HG03432 (cell line): Measurements from ENCODE around the gene RPL19.
"Not testable (repeated sequence)": the region's sequence is repeated elsewhere in the genome, so short reads cannot be mapped to it uniquely, and the experiment has no call there.

Experiments used
- ATAC-seq: cut with Tn5 transposase; IDR thresholded peaks from one replicate; pipeline ENCODE4 v1.9.1; 2021; ENCODE audit warnings: mild to moderate bottlenecking, moderate library complexity; ENCODE audit not compliant: unreplicated experiment

The RPL19 gene

GRCh38 chr17:39200070-39200879 lies at the start of gene RPL19:
Gene RPL19 (plus strand): TSS chr17:39200283. CDS start chr17:39200345, 62 bp downstream.
- peak; percentile 65 for ATAC-seq

- no peak for ATAC-seq
Measured at GRCh38 chr17:39150795-39151149, 49.3 kb upstream of the RPL19 start.

GRCh38 chr17:39151150-39151942 lies 48.7 kb upstream of the RPL19 start, which contains the start of gene PLXDC1:
Gene PLXDC1 (minus strand): TSS chr17:39151637. CDS start chr17:39151437, 200 bp downstream.
- ATAC-seq, result no peak

- ATAC-seq, result no peak
Measured at GRCh38 chr17:39151943-39152818, 47.9 kb upstream of the RPL19 start.

GRCh38 chr17:39153599-39154051 lies 46.5 kb upstream of the RPL19 start:
- peak; percentile 44 for ATAC-seq

GRCh38 chr17:39155654-39156053 lies 44.4 kb upstream of the RPL19 start:
- ATAC-seq, result no peak

GRCh38 chr17:39156491-39156890 lies 43.6 kb upstream of the RPL19 start:
- ATAC-seq, result no peak

GRCh38 chr17:39158623-39159022 lies 41.5 kb upstream of the RPL19 start:
- no peak for ATAC-seq

- ATAC-seq, result no peak
Measured at GRCh38 chr17:39161962-39162361, 38.1 kb upstream of the RPL19 start.

GRCh38 chr17:39164675-39165143 lies 35.4 kb upstream of the RPL19 start:
- ATAC-seq, result peak; percentile 82

- no peak for ATAC-seq
Measured at GRCh38 chr17:39165178-39165840, 34.8 kb upstream of the RPL19 start.

- ATAC-seq, result no peak
Measured at GRCh38 chr17:39165841-39166349, 34.2 kb upstream of the RPL19 start, which contains the start of gene ARL5C. Gene ARL5C (minus strand): TSS chr17:39166161. CDS start chr17:39165760, 401 bp downstream.

GRCh38 chr17:39166437-39167335 lies 33.4 kb upstream of the RPL19 start:
- ATAC-seq, result no peak

- no peak for ATAC-seq
Measured at GRCh38 chr17:39167476-39167875, 32.6 kb upstream of the RPL19 start.

GRCh38 chr17:39168503-39168902 lies 31.6 kb upstream of the RPL19 start:
- not testable (repeated sequence) for ATAC-seq

- no peak for ATAC-seq
Measured at GRCh38 chr17:39169101-39169500, 31.0 kb upstream of the RPL19 start.

GRCh38 chr17:39169518-39169917 lies 30.6 kb upstream of the RPL19 start:
- ATAC-seq, result no peak

- no peak for ATAC-seq
Measured at GRCh38 chr17:39170109-39170508, 30.0 kb upstream of the RPL19 start.

- ATAC-seq, result no peak
Measured at GRCh38 chr17:39170558-39170957, 29.5 kb upstream of the RPL19 start.
